Measurements from ENCODE around the gene ACTN1. TPM values are rescaled to one million over a fixed set of nuclear protein-coding genes. Genes with fewer than 3 reads are reported as not detected.

ACTN1 gene
- polyA plus RNA-seq, 3 donors, result 41.4 to 75.0 (median 69.4) TPM

DNA sequence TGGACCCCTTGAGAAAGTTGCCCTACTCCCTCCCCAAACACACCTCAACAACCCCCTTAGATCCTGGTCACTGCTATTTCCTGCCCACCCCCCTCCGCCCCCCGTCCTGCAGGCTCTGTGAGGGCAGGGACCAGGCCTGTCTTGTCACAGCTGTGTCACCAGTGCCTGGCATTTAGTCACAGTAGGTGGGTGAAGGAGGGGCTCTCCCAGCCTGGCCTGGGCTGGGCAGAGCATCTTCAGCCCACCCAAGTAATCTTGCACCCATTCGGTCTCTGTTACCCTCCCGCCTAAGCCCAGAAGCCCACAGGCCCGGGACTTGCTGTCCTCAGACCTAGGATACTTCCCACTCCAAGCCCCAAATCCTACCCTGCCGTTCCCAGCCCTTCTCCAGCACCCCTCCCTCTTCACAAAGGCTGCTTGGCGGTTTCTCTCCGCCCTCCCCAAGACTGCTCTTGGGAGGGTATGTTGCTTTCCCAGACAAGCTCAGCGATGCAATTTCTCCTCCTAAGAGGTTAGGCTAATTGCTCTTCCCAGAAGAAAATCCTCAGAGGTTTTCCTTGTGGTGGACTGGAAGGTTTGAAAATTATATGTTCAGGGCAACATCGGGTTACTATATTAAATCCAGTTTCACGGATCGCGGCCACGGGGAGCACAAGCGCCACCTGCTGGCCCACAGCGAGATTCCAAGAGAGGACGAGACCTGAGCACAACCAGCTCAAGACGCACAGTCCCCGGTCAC, 135.5 kb downstream of the ACTN1 start:
- 19% methylated on average over 12 of the region's 19 CpGs for WGBS (ENCODE audit: insufficient coverage)
- no peaks in the 10 kb centered on the region for H3K79me2 ChIP-seq (ENCODE audit: insufficient read depth, low read length)
- Mint-ChIP-seq H3K27me3 (ENCODE audit: low read depth in 3 of 3) (peaks cover 6 to 11% (median 8%) of the 10 kb centered on the region in 3 donors), H3K4me3 (peak overlapping the region; percentile 61 to 73), H3K27ac (peak overlapping the region in 2 of 7 donors; percentile 19 to 55), H3K4me1 (peaks cover 9% of the 10 kb centered on the region), H3K36me3 (peaks cover 3 to 8% of the 10 kb centered on the region in 2 donors), H3K9me3 (peaks cover 0 to 3% (median 0%) of the 10 kb centered on the region in 7 donors)
- H3K4me1 ChIP-seq (ENCODE audit: control insufficient read depth in 1 of 2, insufficient read depth in 2 of 2, low read length in 2 of 2), result peaks cover 3 to 8% of the 10 kb centered on the region in 2 donors
- no peak overlapping the region for H3K9ac ChIP-seq (ENCODE audit: insufficient read depth, low read length, poor library complexity, severe bottlenecking)
- H3K27ac ChIP-seq (ENCODE audit: low read depth in 1 of 2, low read length in 2 of 2), result no peak overlapping the region
- H2AFZ ChIP-seq (ENCODE audit: insufficient read depth, low read depth, low read length, poor library complexity, severe bottlenecking), result peak overlapping the region; percentile 72
- TF ChIP-seq, protein P1, sequence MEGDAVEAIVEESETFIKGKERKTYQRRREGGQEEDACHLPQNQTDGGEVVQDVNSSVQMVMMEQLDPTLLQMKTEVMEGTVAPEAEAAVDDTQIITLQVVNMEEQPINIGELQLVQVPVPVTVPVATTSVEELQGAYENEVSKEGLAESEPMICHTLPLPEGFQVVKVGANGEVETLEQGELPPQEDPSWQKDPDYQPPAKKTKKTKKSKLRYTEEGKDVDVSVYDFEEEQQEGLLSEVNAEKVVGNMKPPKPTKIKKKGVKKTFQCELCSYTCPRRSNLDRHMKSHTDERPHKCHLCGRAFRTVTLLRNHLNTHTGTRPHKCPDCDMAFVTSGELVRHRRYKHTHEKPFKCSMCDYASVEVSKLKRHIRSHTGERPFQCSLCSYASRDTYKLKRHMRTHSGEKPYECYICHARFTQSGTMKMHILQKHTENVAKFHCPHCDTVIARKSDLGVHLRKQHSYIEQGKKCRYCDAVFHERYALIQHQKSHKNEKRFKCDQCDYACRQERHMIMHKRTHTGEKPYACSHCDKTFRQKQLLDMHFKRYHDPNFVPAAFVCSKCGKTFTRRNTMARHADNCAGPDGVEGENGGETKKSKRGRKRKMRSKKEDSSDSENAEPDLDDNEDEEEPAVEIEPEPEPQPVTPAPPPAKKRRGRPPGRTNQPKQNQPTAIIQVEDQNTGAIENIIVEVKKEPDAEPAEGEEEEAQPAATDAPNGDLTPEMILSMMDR (IDR thresholded peaks at IDR 0.05), result peak; percentile 84
- H3K27me3 ChIP-seq (ENCODE audit: control insufficient read depth in 2 of 2, insufficient read depth in 2 of 2, low read length in 2 of 2), result no peaks in the 10 kb centered on the region
- H3K4me3 ChIP-seq (replicated peaks in 1 of 3; ENCODE audit: low read depth in 2 of 3, low read length in 3 of 3), result peak overlapping the region in 1 of 3 experiments; percentile 58
- H4K20me1 ChIP-seq (ENCODE audit: insufficient read depth, low read length), result no peaks in the 10 kb centered on the region
- peak overlapping the region; percentile 71 for H3K4me2 ChIP-seq (replicated peaks; ENCODE audit: extremely low read depth, low read length, poor library complexity, severe bottlenecking)
- H3K36me3 ChIP-seq (replicated peaks in 1 of 2; ENCODE audit: control insufficient read depth in 1 of 2, insufficient read depth in 2 of 2, low read length in 2 of 2), result no peaks in the 10 kb centered on the region
- no peaks in the 10 kb centered on the region for H3K9me3 ChIP-seq (replicated peaks in 1 of 2; ENCODE audit: control insufficient read depth in 1 of 2, insufficient read depth in 1 of 2, low read length in 2 of 2)
- DNase-seq, result peak; percentile 46 to 58 (median 54)
- intact Hi-C loops (cut with micrococcal nuclease), result no loop called here

DNA sequence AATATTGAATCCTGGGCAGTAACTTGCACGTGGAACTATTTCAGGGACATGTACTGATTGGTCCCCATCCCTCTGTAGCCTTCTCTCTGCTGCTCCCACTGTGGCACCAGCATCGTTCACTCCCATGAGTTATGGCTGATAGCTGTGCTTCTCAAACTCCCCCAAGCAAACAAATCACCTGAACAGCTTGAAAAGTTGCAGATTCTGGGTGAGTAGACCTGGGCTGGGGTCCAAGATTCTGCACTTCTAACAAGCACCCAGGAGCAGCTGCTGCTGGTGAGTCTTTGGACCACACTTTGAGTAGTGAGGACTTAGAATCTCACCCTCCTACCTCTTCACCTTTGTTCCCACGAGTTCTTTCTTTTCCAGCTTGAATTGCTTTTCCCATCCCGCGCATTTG, 136.8 kb downstream of the ACTN1 start:
- Histone ChIP-seq H3K4me2 (replicated peaks; ENCODE audit: extremely low read depth, low read length, poor library complexity, severe bottlenecking) (no peak overlapping the region), H4K20me1 (ENCODE audit: insufficient read depth, low read length) (no peaks in the 10 kb centered on the region), H3K4me3 (replicated peaks in 1 of 3; ENCODE audit: low read depth in 2 of 3, low read length in 3 of 3) (no peak overlapping the region), H3K36me3 (replicated peaks in 1 of 2; ENCODE audit: control insufficient read depth in 1 of 2, insufficient read depth in 2 of 2, low read length in 2 of 2) (no peaks in the 10 kb centered on the region), H3K9ac (ENCODE audit: insufficient read depth, low read length, poor library complexity, severe bottlenecking) (no peak overlapping the region), H3K4me1 (ENCODE audit: control insufficient read depth in 1 of 2, insufficient read depth in 2 of 2, low read length in 2 of 2) (peaks cover 3 to 8% of the 10 kb centered on the region in 2 donors), H3K27ac (ENCODE audit: low read depth in 1 of 2, low read length in 2 of 2) (no peak overlapping the region), H2AFZ (ENCODE audit: insufficient read depth, low read depth, low read length, poor library complexity, severe bottlenecking) (no peak overlapping the region), H3K79me2 (ENCODE audit: insufficient read depth, low read length) (no peaks in the 10 kb centered on the region), H3K27me3 (ENCODE audit: control insufficient read depth in 2 of 2, insufficient read depth in 2 of 2, low read length in 2 of 2) (no peaks in the 10 kb centered on the region), H3K9me3 (replicated peaks in 1 of 2; ENCODE audit: control insufficient read depth in 1 of 2, insufficient read depth in 1 of 2, low read length in 2 of 2) (no peaks in the 10 kb centered on the region)
- peaks cover 6 to 11% (median 8%) of the 10 kb centered on the region in 3 donors for H3K27me3 Mint-ChIP-seq (ENCODE audit: low read depth in 3 of 3)
- H3K27ac Mint-ChIP-seq, result no peak overlapping the region
- TF ChIP-seq, protein P1 (IDR thresholded peaks at IDR 0.05), result no peak
- H3K4me1 Mint-ChIP-seq, result peaks cover 9% of the 10 kb centered on the region
- H3K4me3 Mint-ChIP-seq, result no peak overlapping the region
- DNase-seq, result no peak
- peaks cover 3 to 8% of the 10 kb centered on the region in 2 donors for H3K36me3 Mint-ChIP-seq
- WGBS (ENCODE audit: insufficient coverage), result 89% methylated on average over 3 of the region's 5 CpGs
- intact Hi-C loops (cut with micrococcal nuclease), result no loop called here
- peaks cover under 1 to 7% (median 3%) of the 10 kb centered on the region in 7 donors for H3K9me3 Mint-ChIP-seq

Data from CD14-positive monocyte (primary cell).